Left kidney (tissue), 2 donors: ENCODE data around the gene PUS1. TPM values are rescaled to one million over a fixed set of nuclear protein-coding genes. Genes with fewer than 3 reads are reported as not detected.
"Not testable (repeated sequence)": the region's sequence is repeated elsewhere in the genome, so short reads cannot be mapped to it uniquely, and the experiment has no call there.

Experiments used
- DNase-seq: peaks from one replicate; pipeline ENCODE4 v3.0.0-alpha.2; 2013
- polyA plus RNA-seq: library from polyadenylated mRNA; unstranded; fragments of 120-200 nt; gene quantifications from one replicate; pipeline ENCODE4 v1.2.1, GENCODE V29; 2013; ENCODE audit not compliant: insufficient read length

The PUS1 gene
- polyA plus RNA-seq, 1 donor, result 17.3 TPM

- DNase-seq, result no peak
Measured at GRCh38 chr12:131959641-131960589, 30.8 kb downstream of the PUS1 start.

GRCh38 chr12:131960590-131961325, 31.7 kb downstream of the PUS1 start:
- not testable (repeated sequence) for DNase-seq

DNA sequence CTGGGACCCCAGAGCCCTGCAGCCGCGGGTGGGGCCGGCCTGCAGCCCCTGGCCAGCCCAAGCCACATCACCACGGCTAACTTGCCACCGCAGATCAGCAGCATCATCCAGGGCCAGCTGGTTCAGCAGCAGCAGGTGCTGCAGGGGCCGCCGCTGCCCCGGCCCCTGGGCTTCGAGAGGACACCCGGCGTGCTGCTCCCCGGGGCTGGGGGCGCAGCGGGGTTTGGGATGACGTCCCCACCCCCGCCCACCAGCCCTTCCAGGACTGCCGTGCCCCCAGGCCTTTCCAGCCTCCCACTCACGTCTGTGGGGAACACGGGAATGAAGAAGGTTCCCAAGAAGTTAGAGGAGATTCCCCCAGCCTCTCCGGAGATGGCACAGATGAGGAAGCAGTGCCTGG, 32.3 kb downstream of the PUS1 start:
- DNase-seq, result not testable (repeated sequence)

DNA sequence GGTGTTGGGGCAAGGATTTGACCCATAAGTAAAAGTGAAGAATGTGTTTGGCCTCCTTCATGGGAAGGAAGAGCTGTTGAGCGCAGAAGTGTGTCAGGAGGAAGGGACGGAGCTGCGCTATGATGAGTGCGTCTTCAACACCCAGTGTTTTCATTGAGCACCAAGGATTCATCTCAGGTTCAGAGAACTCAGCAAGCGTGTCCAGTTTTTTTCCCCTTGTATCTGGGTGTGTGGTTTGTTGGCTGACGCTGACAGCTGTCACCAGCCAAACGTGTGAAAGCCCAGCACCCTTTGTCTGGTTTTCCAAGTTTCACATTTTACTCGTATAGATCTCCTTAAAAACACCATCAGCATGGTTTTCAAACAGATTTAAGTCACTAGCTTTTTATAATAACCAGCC, 33.0 kb downstream of the PUS1 start:
- DNase-seq, result no peak

- no peak for DNase-seq
Measured at GRCh38 chr12:131963381-131963780, 34.3 kb downstream of the PUS1 start.

DNA sequence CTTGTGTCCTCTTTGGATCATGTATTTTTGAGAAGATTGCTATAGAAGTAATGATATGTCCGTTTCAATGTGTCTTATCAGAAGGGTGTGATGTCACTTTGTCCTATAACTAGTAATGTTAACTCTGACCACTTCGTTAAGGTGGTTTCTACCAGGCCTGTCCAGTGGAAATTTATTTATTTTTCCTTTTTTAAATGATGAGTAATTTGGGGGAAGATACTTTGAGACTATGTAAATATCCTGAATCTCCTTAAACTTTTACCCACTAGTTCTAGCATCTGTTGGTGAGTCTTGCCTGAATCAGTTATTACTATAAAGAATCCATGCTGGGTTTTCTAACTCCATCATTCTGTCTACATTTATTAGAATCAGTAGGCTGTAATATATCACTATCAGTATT, 36.0 kb downstream of the PUS1 start:
- DNase-seq, result no peak

DNA sequence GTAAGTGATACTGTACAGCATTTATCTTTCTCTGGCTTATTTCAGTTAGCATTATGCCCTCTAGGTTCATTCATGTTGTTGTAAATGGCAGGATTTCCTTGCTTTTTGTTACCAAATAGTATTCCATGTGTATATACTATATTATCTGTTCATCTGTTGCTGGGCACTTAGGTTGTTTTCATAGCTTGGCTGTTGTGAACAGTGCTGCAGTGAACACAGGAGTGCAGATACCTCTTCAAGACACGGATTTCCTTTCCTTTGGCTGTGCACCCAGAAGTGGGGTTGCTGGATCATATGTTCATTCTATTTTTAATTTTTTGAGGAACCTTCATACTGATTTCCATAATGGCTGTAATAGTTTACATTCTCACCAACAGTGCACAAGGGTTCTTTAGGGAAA, 42.1 kb downstream of the PUS1 start:
- DNase-seq, result no peak

DNA sequence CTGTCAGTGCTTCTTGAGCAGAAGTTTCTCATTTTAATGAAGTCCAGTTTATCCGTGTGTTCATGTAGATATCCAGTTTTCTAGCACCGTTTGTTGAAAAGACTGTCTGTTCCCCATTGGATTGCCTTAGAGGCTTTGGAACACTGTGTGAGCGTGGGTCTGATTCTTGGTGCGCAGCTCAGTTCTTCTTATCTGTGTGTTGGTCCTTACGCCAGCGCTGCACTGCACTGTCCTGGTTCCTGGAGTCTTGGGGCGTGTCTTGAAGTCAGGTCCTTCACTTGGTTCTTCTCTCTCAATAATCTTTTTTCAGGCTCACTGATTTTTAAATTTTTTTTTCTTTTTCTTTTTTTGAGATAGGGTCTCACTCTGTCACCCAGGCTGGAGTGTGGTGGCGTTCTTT, 46.2 kb downstream of the PUS1 start:
- DNase-seq, result no peak

DNA sequence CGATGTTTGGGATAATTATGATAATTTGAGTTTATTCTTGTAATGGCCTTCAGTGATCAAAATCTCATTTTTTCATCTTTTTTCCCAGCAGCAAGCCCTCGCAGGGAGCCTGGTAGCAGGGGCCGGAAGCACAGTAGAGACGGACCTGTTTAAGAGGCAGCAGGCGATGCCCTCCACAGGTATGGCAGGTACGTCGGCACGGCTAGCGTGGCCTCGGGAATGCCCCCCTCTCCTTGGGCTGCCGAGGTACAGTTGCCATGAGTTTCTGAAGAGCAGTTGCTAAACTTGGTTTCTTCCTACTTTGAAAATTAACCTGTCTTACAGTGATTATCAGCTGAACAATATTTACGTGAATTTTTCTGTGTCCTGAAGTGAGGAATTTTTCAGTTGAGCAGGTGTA, 50.5 kb downstream of the PUS1 start:
- DNase-seq, result no peak

- no peak for DNase-seq
Measured at GRCh38 chr12:131980263-131980662, 51.2 kb downstream of the PUS1 start.

DNA sequence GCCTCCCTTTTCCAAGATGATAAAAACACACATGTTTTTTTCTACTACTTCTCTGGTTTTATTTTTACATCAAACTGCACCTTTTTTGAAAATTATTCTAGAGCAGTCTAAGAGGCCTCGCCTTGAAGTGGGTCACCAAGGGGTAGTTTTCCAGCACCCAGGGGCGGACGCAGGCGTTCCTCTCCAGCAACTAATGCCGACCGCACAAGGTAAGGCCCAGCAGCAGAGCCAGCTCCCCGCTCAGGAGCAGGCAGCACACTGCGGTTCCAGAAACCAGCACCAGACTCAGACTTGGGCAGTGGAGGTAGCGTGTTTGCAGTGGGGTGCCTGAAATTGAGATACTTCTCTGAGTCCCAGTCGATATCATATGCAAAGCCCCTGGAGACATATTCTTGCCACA, 52.3 kb downstream of the PUS1 start:
- no peak for DNase-seq

DNA sequence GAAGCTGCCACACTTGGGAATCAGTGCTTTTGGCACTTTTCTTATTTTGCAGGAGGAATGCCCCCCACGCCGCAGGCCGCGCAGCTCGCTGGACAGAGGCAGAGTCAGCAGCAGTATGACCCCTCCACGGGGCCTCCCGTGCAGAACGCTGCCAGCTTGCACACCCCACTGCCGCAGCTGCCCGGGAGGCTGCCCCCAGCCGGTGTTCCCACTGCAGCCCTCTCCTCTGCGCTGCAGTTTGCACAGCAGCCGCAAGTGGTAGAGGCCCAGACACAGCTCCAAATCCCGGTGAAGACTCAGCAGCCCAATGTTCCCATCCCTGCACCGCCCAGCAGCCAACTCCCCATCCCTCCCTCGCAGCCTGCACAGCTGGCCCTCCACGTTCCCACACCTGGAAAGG, 53.0 kb downstream of the PUS1 start:
- DNase-seq, result no peak

- no peak for DNase-seq
Measured at GRCh38 chr12:131983026-131983425, 54.0 kb downstream of the PUS1 start.

GRCh38 chr12:131983554-131983953, 54.5 kb downstream of the PUS1 start:
- no peak for DNase-seq

DNA sequence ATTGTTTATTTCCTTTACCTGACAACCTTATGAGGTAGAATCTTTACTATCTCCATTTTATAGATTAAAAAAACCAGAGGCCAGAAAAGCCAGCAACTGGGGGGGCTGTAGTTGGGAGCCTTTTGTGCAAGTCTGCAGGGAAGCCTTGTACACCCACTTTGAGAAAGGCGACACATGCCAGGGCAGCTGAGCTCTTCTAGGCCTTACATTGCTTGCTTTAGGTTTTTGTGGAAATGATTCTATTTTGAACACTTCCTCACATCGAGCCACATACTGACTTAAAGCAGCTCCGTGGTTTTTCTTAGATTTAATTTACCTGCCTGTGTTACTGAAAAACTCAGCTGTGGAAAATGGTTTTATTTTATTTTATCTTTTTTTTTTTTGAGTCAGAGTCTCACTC, 55.3 kb downstream of the PUS1 start:
- no peak for DNase-seq

DNA sequence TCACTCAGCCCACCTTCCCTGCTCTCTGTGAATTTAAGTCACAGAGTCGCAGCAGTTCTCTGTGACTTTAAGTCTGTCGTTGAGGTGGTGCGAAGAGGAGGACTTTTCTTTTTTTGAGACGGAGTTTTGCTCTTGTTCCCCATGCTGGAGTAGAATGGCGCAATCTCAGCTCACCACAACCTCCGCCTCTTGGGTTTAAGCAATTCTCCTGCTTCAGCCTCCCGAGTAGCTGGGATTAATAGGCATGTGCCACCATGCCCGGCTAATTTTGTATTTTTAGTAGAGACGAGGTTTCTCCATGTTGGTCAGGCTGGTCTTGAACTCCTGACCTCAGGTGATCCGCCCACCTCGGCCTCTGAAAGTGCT, 56.4 kb downstream of the PUS1 start:
- DNase-seq, result not testable (repeated sequence)

GRCh38 chr12:131986361-131986760, 57.3 kb downstream of the PUS1 start:
- DNase-seq, result no peak

- no peak for DNase-seq
Measured at GRCh38 chr12:131986910-131987309, 57.8 kb downstream of the PUS1 start.

DNA sequence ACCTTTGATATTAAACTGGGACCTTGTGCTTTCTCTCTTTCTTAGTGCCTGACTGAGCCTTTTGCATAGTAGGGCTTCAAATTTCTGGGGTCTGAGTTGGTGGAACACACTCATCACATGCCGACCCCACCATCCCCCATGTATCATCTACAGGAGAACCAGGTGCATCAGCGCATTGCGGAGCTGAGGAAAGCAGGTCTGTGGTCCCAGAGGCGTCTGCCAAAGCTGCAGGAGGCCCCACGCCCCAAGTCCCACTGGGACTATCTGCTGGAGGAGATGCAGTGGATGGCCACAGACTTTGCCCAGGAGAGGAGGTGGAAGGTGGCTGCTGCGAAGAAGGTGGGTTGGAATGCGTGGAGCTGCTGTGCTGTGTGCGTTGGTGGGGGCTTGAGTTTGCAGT, 58.5 kb downstream of the PUS1 start:
- no peak for DNase-seq

DNA sequence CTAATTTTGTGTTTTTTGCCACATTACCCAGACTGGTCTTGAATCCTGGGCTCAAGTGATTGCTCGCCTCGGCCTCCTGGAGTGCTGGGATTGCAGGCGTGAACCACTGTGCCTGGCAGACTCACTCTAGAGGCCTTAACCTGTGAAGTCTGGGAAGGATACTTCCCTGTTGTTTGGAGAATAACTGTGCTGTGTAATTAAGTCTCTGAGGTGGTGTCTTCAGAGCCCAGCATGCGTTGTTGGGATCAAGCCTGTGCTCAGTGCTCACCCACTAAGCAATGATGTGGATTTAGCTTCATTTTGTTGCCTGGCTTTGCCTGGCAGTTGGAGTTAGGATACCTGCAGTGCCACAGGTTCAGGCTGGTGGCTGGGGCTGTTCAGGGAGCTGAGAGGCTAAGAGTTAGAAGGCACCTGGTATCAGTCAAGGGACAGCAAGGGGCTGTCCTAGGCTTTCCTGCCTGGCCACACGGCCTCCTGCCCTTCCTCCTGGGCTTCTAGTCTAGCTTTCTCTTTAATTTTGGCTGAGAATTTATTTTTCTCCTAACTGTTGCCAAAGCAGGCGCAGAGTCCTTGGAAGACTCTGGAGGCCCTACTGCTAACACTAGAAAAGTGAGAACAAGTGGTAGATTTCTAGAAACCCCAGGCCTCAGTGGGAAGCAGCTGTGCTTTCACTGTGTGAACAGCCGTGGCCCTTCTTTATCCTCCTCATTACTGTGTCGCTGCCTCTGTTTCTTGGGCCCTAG, 59.1 kb downstream of the PUS1 start:
- no peak for DNase-seq

- DNase-seq, result no peak
Measured at GRCh38 chr12:131989021-131989420, 59.9 kb downstream of the PUS1 start.

GRCh38 chr12:131990066-131990979, 61.2 kb downstream of the PUS1 start:
- DNase-seq, result no peak
